Renal pelvis (tissue), 4 donors: Measurements from ENCODE around the gene DCST2. TPM values are rescaled to one million over a fixed set of nuclear protein-coding genes. Genes with fewer than 3 reads are reported as not detected.
"Not testable (repeated sequence)": the region's sequence is repeated elsewhere in the genome, so short reads cannot be mapped to it uniquely, and the experiment has no call there.

Source experiments
- DNase-seq: peaks from one replicate; pipeline ENCODE4 v3.0.0-alpha.2; 2013
- polyA plus RNA-seq, 3 donors: library from polyadenylated mRNA; unstranded; fragments of 120-200 nt; gene quantifications; one replicate each; pipeline ENCODE4 v1.2.1, GENCODE V29; 2013; ENCODE audit not compliant: insufficient read length in 3 of 3

DCST2 gene
- polyA plus RNA-seq, 3 donors, result 1.9 to 2.8 (median 2.2) TPM

- no peak for DNase-seq
Observed at GRCh38 chr1:154978360-154978759, 55.2 kb downstream of the DCST2 start.

DNA sequence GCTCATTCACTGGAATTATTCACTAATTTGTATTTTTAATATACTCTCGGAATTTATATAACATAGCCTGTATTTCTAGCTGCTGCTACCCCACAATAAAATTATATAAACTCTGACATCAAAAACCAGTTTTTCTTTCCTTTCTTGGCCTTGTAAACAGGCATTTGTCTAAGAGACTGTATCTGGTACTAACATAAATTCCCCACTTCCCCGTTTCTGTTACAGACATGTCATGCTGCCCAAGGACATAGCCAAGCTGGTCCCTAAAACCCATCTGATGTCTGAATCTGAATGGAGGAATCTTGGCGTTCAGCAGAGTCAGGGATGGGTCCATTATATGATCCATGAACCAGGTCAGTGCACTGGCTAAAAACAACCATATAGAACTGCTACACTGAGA is 55.8 kb downstream of the DCST2 start:
- DNase-seq, result not testable (repeated sequence)

GRCh38 chr1:154975409-154976059 is 58.0 kb downstream of the DCST2 start:
- DNase-seq, result no peak

- DNase-seq, result peak; percentile 98
Observed at GRCh38 chr1:154974808-154975408, 58.7 kb downstream of the DCST2 start.

- DNase-seq, result peak; percentile 100
Observed at GRCh38 chr1:154974102-154974807, 59.3 kb downstream of the DCST2 start, which contains the start of gene CKS1B. CKS1B (plus strand) TSS chr1:154974681; CDS start chr1:154974746, 65 bp downstream.

- peak; percentile 95 for DNase-seq
Observed at GRCh38 chr1:154973344-154974101, 60.1 kb downstream of the DCST2 start.

DNA sequence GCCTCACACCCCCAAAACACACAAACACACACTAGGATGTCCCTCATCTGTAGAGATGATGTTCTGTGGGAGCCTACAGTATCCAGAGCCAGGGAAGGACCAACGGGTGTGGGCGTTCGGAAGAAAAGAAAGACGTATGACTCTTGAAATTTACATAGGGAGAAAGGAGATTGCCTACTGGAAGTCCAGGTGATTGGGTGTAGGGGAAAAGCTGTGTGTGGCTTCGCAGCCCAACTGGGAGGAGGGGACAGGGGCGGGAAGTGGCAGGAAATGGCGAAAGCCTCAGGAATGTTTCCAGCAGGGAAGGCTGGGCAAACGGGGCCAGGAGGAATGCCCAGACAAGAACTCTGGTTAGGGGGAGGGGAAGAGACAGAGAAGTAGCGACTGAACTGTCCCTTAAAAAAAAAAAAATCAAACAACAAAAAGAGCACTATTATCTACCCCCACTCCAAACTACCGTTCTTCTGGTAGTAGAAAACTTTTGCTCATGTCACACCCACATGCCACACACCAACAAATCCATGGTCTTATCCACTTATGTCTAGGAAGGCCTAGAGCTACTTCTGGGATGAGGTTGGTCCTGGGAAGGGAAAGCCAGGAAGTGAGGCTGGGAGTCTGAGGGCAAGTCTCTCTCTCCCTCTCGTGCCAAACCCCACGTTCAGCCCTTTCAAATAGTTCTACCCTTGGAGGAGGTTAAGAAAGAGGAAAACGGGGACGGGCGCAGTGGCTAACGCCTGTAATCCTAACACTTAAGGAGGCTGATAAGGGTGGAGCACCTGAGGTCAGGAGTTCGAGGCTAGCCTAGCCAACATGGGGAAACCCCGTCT is 60.9 kb downstream of the DCST2 start:
- DNase-seq, result no peak

- no peak for DNase-seq
Observed at GRCh38 chr1:154972213-154972516, 61.4 kb downstream of the DCST2 start.

DNA sequence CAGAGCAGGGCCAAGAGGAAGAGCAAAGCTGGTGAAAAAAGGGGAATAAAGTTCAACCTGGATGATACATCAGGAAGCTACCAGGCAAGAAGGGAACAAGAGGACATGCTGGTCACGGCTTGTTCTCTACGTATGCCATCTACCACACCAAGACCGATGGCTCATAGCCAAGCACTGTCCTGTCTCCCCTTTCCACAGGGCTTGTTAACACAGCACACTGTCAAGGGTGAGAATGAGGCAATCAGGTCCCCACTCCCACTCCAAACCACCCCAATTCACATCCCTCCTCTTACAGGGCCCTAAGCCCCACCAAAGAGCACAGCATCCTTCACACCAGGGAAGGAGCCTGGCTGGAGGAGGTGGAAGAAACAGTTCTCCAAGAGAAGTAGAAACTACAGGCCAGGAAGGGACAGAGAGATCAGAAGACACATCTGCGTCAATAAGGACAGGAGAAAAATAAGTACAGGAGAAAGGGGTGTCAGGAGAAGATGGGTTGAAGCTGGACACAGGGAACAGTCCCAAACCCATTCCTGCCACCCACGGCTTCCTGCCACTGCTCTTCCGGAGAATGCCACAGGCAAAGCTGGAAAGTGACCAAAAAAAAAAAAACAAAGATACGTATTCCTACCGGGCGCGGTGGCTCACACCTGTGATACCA is 62.1 kb downstream of the DCST2 start:
- DNase-seq, result no peak

DNA sequence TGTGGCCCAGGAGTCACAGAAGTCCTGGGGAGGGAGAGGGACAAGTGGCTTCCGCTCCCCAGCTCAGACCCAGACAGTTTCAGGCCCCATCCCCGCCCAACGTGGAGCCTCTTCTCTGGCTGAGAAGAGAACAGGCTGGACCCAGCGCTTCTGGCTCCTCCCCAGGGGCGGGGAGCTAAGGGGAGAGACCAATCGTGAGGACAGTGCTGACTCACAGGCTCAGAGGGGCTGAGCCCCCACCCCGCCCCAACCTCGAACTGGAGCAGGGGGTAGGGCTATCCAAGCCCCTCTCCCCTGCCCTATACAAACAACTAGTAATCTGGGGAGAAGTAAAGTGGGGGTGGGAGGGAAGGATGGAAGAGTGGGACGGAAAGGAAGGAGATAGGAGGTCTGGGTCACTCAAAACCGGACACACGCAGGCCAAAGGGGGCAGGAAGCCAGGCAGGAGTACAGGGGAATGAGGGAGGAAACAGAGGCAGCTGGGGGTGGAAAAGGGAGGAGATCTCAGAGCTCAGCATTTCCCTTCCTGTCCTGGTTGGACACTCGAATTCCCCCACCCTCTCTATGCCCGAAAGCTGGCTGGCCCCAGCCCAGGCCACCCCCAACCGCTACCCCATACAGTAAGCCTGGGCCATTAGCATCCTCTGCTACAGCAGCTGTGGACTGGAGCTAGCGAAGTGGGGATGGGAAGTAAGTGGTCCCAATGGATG is 62.8 kb downstream of the DCST2 start, which contains the start of gene SHC1:
TSS of gene SHC1 (minus strand) at position 117 of the 710 bp plus-strand sequence. CDS start 221 bp downstream, outside the sequence.
- peak; percentile 88 for DNase-seq

DNA sequence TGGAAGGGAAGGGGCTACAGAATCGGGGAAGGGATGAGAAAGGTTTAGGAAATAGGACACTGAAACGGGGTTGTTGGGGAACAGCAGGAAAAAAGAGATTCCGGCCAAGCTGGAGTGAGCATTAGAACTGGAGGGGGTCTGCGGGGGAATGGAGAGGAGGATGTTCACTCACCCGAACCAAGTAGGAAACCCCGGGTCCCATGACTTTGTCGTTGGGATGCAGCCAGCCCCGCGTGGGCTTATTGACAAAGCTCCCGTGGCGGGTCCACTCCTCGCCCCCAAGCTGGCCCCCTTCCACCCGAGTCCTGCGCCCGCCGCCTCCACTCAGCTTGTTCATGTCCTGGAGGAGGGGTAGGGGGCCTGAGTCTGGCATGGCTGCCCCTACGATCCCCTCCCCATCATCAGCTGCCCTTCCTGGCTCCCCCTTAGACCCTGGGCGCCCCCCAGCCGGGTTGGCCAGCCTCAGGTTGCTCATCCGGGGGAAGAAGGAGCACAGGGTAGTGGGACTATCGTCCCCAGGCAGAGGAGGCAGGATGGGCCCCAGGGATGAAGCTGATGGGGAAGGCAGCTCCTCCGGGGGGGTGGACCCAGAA is 63.6 kb downstream of the DCST2 start:
- DNase-seq, result no peak

- no peak for DNase-seq
Observed at GRCh38 chr1:154969246-154969645, 64.3 kb downstream of the DCST2 start.

- no peak for DNase-seq
Observed at GRCh38 chr1:154968731-154969130, 64.8 kb downstream of the DCST2 start.

Other genes with a start within 250 kb of the DCST2 start
- 1 to 10 TPM; 2.2 to 2.6 (median 2.3) TPM for gene KCNN3, start 163.5 kb downstream of the DCST2 start, polyA plus RNA-seq
- 10 to 100 TPM; 44.1 to 47.2 (median 44.2) TPM for gene PMVK, start 97.1 kb downstream of the DCST2 start, polyA plus RNA-seq
- gene PBXIP1, start 77.7 kb downstream of the DCST2 start, polyA plus RNA-seq, result 10 to 100 TPM; 76.2 to 80.3 (median 76.6) TPM
- gene PYGO2, start 72.0 kb downstream of the DCST2 start, polyA plus RNA-seq, result 10 to 100 TPM; 47.4 to 52.1 (median 51.6) TPM
- gene SHC1, start 63.0 kb downstream of the DCST2 start, polyA plus RNA-seq, result 10 to 100 TPM; 74.6 to 91.3 (median 81.7) TPM
- 100 to 1,000 TPM in 1 of 3 donors, 10 to 100 TPM in 2; 88.0 to 105 (median 96.5) TPM for gene CKS1B, start 59.1 kb downstream of the DCST2 start, polyA plus RNA-seq
- 10 to 100 TPM; 34.1 to 39.0 (median 38.4) TPM for gene FLAD1, start 50.4 kb downstream of the DCST2 start, polyA plus RNA-seq
- gene LENEP, start 40.2 kb downstream of the DCST2 start, polyA plus RNA-seq, result 1 to 10 TPM in 1 of 3 donors, under 1 TPM in 2; 0.36 to 1.5 (median 0.87) TPM
- 10 to 100 TPM; 15.9 to 18.0 (median 16.3) TPM for gene ZBTB7B, start 31.0 kb downstream of the DCST2 start, polyA plus RNA-seq
- under 1 TPM; 0.38 to 0.61 (median 0.41) TPM for gene DCST1, start within 50 bp of the DCST2 start, polyA plus RNA-seq
- 10 to 100 TPM; 57.5 to 62.8 (median 58.0) TPM for gene ADAM15, start 17.5 kb upstream of the DCST2 start, polyA plus RNA-seq
- gene EFNA4, start 30.0 kb upstream of the DCST2 start, polyA plus RNA-seq, result 10 to 100 TPM; 22.1 to 23.7 (median 23.0) TPM
- gene EFNA3, start 45.1 kb upstream of the DCST2 start, polyA plus RNA-seq, result 1 to 10 TPM; 6.3 to 8.8 (median 8.4) TPM
- gene EFNA1, start 94.1 kb upstream of the DCST2 start, polyA plus RNA-seq, result 10 to 100 TPM; 66.7 to 79.3 (median 73.3) TPM
- gene SLC50A1, start 102.1 kb upstream of the DCST2 start, polyA plus RNA-seq, result 10 to 100 TPM; 45.3 to 61.3 (median 51.2) TPM
- gene DPM3, start 106.8 kb upstream of the DCST2 start, polyA plus RNA-seq, result 10 to 100 TPM; 38.6 to 55.8 (median 50.3) TPM
- 100 to 1,000 TPM; 120 to 146 (median 127) TPM for gene KRTCAP2, start 139.5 kb upstream of the DCST2 start, polyA plus RNA-seq
- 1 to 10 TPM; 3.8 to 5.8 (median 5.8) TPM for gene TRIM46, start 140.1 kb upstream of the DCST2 start, polyA plus RNA-seq
- 10 to 100 TPM; 32.3 to 50.0 (median 43.0) TPM for gene THBS3, start 174.1 kb upstream of the DCST2 start, polyA plus RNA-seq
- 10 to 100 TPM; 43.4 to 50.1 (median 48.6) TPM for gene MTX1, start 174.9 kb upstream of the DCST2 start, polyA plus RNA-seq
- 10 to 100 TPM; 26.6 to 33.0 (median 31.9) TPM for gene ENTREP3, start 221.7 kb upstream of the DCST2 start, polyA plus RNA-seq
- 10 to 100 TPM; 66.7 to 68.5 (median 67.2) TPM for gene SCAMP3, start 228.6 kb upstream of the DCST2 start, polyA plus RNA-seq
- gene CLK2, start 239.7 kb upstream of the DCST2 start, polyA plus RNA-seq, result 10 to 100 TPM; 79.4 to 90.5 (median 89.7) TPM
- 10 to 100 TPM; 11.6 to 13.7 (median 12.2) TPM for gene HCN3, start 243.7 kb upstream of the DCST2 start, polyA plus RNA-seq